CD4-positive, alpha-beta T cell treated with Interleukin-6 for 4 hours (primary cell): ENCODE results near the gene TMX1.

ENCODE experiments used
- DNase-seq: peaks from one replicate; pipeline ENCODE4 v3.0.0-alpha.2; 2020; ENCODE audit warnings: mixed read lengths

Gene TMX1

DNA sequence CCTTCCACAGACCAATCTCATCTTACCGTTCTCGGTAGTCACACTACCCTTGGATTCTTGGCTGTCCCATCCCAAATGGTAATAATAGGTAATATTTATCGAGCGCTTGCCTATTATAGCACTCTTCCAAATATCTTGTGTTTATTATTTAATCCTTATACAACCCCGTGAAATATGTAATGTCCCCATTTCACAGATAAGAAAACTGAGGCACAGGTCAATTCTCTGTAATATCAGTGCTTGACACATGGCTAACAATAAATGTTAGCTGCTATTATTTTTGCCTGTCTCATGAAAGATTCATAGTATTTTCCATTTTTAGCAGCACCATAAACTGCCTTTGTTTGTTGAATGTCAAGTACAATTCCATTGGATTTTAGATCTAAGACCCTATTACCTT lies 4.5 kb downstream of the TMX1 start:
- no peak for DNase-seq

DNA sequence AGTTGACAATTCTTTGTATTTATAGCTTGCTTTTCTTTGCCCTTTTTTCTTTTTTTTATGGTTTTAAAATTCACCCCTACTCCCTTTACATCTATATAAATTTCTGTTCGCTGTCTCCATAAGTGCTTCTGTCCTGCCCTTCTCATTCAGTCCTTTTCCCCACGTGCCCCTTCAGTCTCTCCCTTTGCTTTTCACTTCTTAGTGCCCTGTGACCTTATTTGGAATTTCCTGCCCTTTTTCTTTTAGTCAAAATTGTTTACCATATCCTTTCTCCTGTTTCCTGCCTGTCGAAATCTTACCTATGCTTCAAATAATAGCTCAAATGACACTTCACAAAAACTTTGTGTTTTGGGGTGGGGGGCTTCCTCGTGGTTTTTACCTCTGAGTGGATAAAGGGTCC lies 6.0 kb downstream of the TMX1 start:
- DNase-seq = no peak

DNA sequence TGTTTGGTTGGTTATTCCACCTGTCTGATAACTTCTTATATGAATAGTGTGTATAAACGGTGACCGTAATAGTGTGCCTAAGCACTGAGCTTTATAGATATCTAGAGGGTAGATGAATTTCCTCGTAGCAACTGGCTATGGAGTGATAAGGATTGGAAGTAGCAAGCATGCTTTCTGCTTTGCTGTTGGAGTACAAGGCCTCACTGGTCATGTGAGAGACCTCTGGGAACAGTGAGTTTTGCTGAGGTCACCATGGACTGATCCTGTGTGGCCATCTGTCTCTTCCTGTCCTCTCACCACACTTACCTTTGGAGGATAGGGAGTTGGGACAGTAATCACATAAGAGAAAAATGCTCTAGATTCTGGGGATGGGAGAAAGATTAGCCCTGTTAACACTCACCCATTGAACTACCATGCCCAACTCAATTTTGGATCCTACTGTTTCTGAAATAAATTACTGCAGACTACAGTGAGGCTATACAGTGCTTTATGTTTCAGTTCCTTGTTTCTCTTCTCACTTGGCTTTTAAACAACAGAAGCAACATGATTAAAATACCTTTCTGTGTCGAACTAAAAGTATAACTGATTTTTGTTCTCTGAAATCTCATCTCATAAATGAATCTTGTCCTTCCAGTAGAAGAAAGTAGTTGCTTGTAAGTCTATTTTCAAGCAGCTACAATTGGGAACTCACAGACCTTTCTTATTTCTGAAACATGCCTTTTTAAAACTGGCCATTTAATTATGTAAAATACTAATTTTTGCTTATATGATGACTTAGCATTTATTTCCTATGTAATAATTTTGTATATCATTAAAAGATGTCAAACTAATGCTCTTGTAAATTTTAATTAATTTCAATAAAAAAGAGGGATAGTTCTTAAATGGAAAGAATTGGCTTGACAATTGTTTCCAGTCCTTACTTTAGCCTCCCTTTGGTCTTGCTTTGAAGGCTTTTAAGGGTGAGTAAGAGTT lies 8.3 kb downstream of the TMX1 start:
- no peak for DNase-seq

DNA sequence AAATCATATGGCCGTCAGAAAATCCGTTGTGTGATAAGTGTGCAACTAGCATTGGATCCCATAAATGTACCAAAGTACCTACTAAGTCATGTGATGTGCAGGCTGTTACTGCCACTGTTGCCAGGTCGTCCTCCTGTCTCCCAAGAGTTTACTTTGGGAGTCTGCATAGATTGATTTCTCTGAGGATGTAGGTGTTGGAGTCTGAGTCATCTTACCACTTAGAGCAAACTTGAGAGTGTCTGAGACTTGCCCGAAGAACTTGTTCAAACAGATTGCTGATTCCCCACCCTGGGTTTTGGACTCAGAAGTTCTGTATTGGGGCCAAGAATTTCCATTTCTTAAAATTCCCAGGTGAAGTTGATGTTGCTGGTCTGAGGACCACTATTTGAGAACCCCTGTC lies 11.4 kb downstream of the TMX1 start:
- DNase-seq = no peak

DNA sequence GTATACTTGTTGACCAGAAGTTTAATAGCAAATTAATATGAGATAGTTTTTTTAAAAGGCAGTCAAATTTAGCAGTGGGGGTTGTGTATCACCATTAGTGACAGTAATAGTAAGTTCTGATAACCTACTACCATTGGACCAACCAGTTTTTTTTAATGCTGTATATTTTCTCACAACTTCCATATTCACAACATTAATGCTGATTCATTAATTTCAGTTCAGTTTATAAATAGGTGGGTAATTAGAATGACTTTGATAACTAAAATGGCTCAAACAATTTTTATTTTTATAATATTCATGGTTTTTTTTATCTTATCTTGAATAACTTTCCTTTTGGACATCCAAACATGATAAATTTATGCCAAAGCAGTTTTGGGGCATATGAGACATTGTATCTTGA lies 13.8 kb downstream of the TMX1 start:
- DNase-seq = no peak

DNA sequence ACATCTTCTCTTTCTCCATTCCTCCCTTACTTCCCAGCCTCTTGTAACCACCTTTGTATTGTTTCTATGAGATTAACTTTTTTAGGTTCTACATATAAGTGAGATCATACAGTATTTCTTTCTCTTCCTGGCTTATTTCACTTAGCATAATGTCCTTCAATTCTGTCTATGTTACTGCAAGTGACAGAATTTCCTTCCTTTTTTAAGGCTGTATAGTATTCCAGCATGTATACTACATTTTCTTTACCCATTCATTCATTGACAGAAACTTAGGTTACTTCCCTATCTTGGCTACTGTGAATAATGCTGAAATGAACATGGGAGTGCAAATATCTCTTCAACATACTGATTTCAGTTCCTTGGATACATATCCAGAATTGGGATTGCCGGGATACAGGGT lies 18.2 kb downstream of the TMX1 start:
- DNase-seq = no peak

DNA sequence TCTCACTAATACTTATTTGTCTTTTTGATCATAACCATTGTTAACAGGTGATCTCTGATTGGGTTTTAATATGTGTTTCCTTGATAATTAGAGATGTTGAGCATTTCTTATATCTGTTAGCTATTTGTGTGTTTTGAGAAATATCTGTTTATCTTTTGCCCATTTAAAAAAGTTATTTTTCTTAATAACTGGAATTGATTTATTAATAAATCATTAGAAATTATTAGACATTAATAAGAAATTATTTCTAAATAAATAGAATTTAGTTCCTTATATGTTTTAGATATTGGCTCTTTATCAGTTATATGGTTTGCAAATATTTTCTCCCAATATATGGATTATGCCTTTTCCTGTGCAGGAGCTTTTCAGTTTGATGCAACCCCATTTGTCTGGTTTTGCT lies 18.7 kb downstream of the TMX1 start:
- no peak for DNase-seq

DNA sequence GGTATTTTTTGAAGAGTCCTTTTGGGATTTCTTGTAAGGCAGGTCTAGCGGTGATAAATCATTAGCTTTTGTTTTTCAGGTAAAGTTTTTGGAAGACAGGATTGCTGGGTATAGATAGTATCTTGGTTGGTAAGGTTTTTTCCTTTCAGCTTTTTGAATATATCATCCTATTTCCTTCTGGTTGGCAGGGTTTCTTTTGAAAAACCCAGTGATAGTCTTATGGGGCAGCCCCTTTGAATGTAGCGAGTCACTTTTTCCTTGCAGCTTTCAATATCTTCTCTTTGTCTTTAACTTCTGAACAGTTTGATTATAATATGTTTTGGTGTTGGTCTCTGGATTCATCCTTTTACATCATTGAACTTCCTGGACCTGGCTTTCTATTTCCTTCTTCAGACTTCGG lies 20.2 kb downstream of the TMX1 start:
- DNase-seq = no peak

DNA sequence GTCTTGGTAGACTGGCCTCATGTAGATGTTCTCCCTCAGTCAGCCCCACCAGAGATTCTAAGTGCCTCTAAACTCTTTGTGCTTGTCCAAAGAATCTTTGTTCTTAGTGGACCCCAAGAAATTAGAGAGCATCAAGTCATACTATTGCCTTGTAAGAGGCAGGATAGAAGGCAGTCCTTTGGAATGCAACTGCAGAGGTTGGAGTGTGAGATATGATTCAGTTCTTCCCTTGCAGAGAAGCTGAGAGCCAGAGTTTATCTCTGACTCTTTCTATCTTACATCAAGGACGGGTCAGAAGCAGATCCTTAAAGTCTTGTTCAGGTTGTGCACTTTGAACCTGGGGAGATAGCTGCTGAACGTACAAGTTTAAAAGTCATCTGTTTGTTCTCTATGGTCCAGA lies 21.1 kb downstream of the TMX1 start:
- no peak for DNase-seq

DNA sequence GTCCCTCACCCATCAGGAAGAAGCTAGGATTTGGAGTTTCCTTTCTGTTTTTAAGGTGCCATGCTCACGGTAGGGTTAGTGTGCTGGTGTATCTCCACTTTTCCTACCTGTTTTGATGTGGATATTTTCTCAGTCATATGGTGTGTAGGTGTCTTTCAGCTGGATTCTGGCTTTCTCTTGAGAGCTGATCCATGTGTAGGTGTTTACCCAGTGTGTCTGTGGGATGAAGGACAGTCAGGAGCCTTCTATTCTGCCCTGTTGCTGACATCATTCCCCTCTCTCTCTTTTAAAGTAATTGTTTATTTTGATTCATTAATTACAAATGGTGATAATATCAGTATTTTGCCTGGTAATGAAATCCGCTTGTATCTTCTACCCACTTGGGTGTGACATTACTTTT lies 22.8 kb downstream of the TMX1 start:
- no peak for DNase-seq

DNA sequence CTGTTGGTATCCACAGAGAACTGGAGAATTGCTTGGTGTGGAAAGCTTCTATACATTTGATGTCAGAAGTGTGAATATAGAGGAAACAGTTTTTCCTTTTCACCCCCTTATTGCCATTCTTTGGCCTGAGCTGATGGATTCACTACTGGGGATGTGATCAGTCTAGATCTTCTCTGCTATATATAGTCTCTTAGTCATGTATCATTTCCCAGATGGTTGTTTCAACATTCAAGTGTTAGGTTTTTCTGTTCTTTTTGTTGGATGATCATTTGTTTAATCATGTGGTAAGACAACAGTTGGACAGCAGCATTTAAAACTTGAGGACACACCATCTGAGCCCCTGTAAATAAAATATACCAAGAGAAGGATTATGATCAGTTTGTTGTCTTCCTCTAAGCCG lies 29.6 kb downstream of the TMX1 start:
- no peak for DNase-seq

DNA sequence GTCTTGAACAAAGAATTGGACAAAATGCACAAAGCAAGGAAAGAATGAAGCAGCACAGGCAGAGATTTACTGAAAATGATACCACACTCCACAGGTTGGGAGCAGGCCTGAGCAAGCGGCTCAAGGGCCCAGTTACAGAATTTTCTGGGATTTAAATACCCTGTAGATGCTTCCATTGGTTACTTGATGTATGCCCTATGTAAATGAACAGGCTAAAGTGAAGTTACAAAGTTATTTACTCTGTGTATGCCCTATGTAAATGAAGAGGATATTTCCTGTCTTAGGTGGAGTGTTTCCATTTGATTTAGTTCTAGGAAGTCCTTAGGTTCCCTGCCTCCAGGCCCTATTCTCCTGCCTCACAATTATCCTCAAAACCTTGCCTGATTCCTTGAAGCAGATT lies 36.6 kb downstream of the TMX1 start:
- no peak for DNase-seq

DNA sequence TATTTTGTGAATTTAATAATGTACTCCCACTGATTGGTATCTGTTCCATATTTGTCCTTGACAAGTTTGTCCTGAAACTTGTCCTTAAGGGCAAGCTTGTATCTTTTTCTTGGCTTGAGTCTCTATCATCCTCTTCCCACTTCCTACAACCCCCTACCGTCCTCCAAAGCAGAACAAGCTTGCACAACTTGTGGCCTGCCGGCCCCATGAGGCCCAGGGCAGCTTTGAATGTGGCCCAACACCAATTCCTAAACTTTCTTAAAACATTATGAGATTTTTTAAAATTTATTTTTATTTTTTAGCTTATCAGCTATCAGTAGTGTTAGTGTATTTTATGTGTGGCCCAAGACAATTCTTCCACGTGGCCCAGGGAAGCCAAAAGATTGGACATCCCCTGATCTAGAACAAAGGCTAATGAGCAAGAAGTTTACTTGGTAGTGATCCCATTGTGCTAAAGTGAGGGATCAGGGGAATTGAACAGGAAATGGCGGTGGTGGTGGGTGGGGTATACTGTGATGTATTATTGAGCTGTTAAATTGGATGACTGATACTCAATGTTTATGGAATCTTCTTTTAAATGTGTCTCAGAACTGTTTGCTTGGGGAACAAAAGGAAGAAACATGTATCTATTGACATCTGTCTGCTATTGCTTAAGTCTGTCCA lies 37.8 kb downstream of the TMX1 start:
- no peak for DNase-seq

DNA sequence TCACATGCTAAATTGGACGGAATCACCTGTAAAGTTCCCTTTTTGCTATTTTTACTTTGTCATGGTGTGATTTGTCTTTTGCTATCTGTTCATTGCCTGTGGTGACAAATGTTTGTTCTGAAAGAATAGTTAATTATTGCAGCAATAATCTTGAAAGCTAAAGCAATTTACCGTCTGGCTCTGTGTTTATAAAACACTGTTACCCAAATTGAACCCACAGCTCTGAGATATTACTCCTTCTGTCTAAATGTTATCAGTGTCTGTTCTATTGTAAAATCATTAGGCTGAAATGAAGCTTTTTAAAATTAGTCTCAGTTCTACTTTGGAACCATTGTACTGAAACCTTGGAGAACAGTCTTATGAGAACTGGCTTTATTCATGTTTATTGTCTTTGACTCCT lies 42.5 kb downstream of the TMX1 start:
- no peak for DNase-seq

DNA sequence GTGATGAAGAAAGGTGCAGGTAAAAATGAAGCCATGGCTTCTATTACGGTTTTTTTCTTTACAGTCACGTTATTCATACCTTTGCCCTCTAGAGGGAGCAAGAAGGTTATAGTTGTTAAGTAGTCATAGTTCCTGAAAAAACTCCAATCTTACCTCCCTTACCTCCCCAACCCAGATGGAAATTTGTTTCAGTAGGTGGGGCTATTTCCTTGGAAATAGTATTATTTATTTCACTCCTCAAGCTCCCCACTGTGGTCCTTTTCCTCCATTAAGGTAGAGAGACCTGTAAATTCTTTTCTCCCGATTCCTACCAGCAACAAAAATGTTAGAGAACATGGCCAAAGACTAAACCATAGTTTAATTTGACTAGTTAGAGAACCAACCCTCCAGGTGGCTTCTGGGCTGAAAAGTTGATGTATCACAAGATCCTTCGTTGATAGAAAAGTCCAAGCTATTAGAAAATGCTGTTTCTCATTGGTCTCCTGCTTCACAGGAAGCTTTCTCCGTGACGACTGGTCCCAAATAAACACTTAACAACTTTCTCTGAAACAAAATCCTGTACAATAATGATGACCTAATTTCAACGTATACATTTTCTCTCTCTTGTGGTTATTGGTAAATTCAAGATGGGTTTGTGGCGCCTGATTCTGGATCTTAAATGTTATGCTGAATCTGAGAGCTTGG lies 43.5 kb downstream of the TMX1 start:
- no peak for DNase-seq

DNA sequence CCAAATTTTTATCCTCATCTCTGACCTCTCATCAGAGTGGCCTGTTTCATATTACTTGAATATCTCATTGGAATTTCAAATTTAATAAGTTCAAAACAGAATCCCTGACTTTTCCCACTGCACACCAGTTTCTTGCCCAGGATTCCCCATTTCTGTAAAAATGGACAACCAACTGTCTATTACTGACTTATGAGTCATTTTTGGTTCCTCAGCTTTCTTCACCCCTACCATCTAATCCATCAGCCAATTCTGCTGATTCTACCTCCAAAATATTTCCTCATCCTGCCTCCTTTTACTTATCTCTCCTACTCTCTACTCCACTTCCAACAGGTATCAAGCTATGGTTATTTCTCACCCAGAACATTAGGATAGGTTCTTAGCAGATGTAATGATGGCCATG lies 44.2 kb downstream of the TMX1 start:
- DNase-seq = no peak

DNA sequence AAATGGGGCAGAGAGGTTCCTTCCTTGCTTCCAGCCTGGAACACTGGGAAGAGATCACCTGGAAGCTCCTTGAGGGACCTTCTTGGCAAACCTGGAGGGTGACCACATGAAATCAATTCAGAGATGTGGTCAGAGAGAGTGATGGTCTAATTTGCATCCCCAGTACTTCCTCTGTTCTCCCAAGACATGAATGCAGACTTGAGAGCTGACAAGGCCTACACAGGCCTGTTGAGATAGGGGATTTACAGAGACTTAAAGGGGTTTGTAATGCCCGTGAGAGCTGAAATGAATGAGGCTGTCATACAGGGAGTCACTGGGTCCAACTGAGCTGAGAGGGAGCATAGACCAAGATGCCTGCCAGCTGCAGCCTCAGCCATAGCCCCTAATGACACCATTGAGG lies 45.1 kb downstream of the TMX1 start:
- no peak for DNase-seq

DNA sequence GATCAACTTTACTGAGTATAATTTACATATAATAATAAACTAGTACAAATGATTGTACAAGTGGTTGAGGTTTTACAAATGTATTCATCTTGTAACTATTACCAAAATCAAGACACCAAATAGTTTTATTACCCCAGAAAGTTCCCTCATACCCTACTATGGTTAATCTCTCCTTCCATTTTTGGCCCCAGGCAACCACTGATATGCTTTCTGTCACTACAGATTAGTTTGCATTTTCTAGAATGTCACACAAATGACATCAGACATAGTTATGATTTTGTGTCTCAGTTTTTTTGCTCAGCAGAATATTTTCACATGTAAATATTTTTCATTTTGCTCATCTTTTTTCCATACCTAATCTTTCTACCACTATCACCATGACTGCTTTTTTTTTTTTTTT lies 49.1 kb downstream of the TMX1 start:
- no peak for DNase-seq

DNA sequence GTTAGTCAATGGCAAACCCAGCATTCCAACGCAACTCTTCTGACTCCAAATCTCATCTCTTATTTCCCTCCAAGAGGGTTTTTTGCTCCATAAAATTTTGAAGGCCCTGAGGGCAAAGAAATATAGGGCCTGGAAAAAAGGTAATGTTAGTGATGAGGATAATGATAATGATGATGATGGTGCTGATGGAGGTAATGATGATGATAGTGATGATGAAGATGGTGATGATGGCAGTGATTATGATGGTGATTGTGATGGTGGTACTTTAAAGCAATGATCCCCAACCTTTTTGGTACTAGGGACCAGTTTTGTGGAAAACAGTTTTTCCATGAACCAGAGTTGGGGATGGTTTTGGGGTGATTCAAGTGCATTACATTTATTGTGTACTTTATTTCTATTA lies 50.1 kb downstream of the TMX1 start:
- no peak for DNase-seq

DNA sequence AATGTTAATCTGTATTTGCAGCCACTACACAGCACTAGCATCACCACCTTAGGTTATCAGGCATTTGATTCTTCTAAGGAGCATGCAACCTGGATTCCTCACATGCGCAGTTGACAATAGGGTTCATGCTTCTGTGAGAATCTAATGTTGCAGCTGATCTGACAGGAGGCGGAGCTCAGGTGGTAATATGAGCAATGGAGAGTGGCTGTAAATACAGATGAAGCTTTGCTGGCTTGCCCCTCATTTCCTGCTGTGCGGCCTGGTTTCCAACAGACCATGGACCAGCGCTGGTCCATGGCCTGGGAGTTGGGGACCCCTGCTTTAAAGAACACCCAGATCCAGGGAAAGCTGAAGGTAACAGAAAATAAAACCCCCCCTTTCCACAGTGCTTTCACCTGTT lies 51.0 kb downstream of the TMX1 start:
- DNase-seq = no peak

DNA sequence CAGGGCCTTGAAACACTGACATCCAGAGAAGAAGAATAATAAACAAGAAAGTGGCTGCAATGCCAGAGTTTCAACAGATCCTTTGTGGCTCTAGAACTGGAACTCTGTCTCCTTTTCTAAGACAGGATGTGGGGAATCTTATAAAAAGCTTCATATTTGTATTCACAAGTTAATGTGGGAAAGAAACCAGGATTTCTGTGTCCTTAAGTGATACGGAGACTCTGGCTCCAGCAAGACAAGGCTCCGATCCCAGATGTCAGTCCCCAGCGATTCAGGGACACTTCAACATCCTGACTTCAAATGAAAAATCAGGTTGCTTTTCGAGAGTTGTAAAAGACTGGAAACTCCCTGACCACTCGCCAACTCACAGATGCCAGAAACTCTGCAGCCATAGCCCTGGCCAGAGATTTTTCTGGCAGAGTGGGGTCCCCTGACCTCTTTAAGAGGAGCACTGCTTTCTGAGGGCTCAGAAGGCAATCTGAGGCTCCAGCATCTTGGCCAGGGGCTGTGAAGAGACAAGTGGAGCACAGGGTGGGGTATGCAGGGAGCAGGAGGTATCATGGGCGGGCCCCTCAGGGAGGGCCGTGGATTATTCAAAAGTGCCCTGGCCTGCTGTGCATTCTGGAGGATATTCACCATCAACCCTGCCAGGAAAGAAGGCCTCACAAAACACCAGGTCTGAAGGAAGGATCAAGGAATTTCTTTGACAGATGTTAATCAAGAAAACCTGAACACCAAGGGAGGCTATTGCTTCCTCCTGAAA lies 53.3 kb downstream of the TMX1 start:
- no peak for DNase-seq

DNA sequence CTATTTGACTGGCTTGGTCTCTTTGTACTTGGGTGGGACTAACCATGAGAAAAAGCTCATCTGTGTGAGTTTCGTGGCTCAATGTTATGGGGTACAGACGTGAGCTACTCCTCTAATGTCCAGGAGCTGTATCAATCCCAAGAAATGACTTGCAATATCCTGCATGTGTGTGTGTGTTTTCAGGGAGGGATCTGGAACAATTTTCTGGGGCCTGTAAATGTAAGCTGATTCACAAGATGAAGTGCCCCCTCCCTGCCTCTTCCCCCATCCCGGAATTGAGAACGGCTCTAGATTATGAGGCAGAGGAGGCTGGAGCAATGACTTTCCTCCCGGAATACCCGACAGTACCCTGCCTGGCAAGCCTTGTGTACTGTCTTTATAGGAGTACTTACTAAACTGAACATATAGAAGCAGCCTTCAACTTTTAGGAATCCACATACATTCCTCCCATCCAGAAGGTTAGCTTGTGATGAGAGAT lies 53.9 kb downstream of the TMX1 start:
- DNase-seq = no peak

DNA sequence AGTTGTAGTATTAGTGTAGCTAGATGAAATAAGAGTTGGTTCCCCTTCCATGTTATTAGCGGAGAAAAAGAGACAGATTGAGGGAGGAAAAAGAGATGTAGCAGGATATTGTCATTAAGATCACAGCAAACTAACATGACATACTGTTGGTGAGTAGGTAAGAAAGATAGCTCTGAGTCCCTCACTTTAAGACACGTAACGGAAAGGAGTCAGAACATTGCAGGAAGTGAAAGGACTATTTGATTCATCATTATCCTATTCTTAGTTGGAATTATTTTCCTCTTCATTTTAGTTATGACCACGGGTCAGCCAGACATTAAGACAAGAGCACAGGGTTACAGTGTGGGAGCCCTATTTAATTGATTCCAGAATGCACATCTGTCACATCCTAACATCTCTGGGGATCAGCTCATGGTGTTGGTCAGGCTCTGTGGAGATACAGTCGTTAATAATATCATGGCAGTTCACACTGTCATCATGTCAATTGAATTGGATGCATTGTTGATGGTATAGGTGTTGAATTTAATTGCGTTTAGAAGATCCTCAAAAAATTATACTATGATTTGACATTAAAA lies 55.0 kb downstream of the TMX1 start:
- no peak for DNase-seq
